Epithelial cell of esophagus (primary cell): Measurements from ENCODE around the gene RPA4.

Source experiments
- DNase-seq: peaks from one replicate; pipeline ENCODE4 v3.0.0; 2010; ENCODE audit warnings: low read depth
- H3K4me3 ChIP-seq: 2 replicates; pipeline ENCODE4 v1.5.1; 2011; ENCODE audit warnings: mild to moderate bottlenecking, low read length, control low read depth
- TF ChIP-seq, protein P1 (sequence below): IDR thresholded peaks from 2 replicates; pipeline ENCODE4 v1.5.1; 2011; ENCODE audit warnings: low read depth, mild to moderate bottlenecking, low read length, control low read depth, inconsistent platforms; ENCODE audit not compliant: insufficient read depth; ENCODE audit errors: missing control alignments

The RPA4 gene

GRCh38 chrX:96907516-96908272 is 24.0 kb downstream of the RPA4 start:
- no peak overlapping the region for H3K4me3 ChIP-seq
- DNase-seq, result no peak
- TF ChIP-seq, protein P1, sequence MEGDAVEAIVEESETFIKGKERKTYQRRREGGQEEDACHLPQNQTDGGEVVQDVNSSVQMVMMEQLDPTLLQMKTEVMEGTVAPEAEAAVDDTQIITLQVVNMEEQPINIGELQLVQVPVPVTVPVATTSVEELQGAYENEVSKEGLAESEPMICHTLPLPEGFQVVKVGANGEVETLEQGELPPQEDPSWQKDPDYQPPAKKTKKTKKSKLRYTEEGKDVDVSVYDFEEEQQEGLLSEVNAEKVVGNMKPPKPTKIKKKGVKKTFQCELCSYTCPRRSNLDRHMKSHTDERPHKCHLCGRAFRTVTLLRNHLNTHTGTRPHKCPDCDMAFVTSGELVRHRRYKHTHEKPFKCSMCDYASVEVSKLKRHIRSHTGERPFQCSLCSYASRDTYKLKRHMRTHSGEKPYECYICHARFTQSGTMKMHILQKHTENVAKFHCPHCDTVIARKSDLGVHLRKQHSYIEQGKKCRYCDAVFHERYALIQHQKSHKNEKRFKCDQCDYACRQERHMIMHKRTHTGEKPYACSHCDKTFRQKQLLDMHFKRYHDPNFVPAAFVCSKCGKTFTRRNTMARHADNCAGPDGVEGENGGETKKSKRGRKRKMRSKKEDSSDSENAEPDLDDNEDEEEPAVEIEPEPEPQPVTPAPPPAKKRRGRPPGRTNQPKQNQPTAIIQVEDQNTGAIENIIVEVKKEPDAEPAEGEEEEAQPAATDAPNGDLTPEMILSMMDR, result no peak

DNA sequence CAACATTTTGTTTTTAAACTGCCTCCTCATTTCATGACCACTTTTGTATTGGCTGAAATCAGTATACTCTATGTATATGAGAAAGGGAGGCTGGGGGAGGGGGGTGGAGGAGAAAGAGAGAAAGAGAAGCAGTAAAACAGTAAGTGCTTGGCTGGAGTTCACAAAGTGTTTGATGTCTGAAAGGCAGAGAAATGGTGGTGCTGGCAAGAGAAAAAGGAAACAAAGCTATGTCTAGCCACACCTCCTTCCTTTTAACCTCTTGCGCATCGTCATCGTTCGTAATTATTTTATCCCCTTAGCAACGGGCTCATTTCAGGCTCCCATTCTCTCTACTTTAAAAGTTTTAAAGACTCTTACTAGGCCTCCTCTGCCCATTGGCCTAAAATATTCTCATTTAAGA is 25.6 kb downstream of the RPA4 start:
- TF ChIP-seq, protein P1, result no peak
- DNase-seq, result no peak
- H3K4me3 ChIP-seq, result no peak overlapping the region

- TF ChIP-seq, protein P1, result no peak
- no peak overlapping the region for H3K4me3 ChIP-seq
- no peak for DNase-seq
These were observed 35.2 kb downstream of the RPA4 start for GRCh38 chrX:96918864-96919263.

DNA sequence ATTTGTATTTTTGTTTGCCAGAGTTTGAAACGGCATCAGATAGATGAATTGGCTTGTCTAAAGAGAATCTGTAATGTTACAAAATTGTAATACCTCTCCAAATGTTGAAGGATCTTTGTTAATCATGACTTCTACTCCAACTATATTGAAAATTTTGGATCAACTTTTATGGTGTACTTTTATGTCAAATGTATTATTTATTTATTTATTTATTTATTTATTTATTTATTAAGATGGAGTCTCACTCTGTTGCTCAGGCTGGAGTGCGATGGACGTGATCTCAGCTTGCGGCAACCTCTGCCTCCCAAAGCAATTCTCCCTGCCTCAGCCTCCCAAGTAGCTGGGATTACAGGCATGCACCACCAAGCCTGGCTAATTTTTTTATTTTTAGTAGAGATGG is 36.0 kb downstream of the RPA4 start:
- TF ChIP-seq, protein P1, result no peak

GRCh38 chrX:96924581-96924980 is 40.9 kb downstream of the RPA4 start:
- no peak for DNase-seq
- H3K4me3 ChIP-seq, result no peak overlapping the region
- TF ChIP-seq, protein P1, result no peak

More for the DNA sequence above, 36.0 kb downstream of the RPA4 start:
- H3K4me3 ChIP-seq, result no peak overlapping the region
- no peak for DNase-seq

DNA sequence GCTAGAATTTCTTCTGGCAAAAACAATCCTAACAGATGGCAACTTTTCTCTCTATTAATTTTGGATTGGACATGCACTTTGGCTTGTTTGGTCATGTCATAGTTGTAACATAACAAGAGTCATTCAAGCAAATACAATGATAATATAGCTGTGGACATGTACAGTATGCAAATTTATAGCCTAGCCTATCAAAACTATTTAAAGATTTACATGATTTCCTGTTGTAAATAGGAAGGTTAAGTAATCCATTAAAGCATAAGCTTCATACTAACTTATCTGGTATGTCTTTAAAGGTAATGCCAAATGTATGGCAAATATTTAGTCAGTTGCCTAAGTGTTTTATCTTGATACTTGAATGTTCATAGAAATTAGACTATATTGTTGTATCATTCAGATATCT is 45.3 kb downstream of the RPA4 start:
- TF ChIP-seq, protein P1, result no peak
- H3K4me3 ChIP-seq, result no peak overlapping the region
- DNase-seq, result peak; percentile 64
